ENCODE results near the gene IFITM1.

DNA sequence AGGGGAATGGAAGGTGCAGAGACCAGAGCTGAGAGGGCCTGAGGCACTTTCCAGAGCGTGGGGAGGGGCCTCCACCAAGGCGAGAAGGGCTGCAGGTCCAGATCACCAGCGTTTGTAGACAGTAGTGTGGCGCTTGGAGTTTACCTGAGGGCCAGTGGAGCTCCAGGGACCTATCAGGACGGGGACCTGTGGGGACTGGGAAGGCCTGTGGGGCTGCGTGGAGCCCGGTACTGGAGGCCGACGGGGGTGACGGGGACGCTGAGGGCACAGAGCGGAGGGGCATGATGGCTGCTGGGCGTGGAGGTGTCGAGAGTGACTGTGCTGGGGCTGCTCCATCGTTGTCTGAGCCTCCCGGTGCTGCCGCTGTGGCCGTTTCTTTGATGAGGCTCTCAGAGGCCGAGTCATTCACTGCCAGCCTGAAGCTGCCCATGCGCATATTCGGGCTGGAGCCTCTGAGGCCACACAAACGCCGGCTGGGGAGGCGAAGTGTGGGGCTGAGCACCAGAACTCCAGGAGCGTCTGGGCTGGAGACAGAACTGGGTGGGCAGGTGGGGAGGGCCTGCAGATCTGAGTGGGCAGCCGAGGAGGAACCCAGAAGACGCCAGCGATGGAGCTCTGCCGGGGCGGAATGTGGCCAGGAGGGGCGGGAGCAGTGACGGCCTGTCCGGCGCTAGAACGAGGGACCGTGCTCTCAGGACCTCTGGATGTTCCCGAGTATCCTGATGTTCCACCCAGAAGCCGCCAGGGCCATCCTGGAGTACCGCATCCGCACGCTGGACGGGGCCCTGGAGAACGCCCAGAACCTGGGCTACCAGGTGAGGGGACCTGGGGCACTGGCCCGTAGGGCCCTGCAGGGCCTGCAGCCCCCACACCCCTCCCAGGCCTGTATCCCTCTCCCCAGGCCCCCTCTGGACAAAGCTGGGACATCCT is 22.3 kb upstream of the IFITM1 start:
- TF ChIP-seq, protein P1, sequence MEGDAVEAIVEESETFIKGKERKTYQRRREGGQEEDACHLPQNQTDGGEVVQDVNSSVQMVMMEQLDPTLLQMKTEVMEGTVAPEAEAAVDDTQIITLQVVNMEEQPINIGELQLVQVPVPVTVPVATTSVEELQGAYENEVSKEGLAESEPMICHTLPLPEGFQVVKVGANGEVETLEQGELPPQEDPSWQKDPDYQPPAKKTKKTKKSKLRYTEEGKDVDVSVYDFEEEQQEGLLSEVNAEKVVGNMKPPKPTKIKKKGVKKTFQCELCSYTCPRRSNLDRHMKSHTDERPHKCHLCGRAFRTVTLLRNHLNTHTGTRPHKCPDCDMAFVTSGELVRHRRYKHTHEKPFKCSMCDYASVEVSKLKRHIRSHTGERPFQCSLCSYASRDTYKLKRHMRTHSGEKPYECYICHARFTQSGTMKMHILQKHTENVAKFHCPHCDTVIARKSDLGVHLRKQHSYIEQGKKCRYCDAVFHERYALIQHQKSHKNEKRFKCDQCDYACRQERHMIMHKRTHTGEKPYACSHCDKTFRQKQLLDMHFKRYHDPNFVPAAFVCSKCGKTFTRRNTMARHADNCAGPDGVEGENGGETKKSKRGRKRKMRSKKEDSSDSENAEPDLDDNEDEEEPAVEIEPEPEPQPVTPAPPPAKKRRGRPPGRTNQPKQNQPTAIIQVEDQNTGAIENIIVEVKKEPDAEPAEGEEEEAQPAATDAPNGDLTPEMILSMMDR (CRISPR knock-in tag; IDR thresholded peaks at IDR 0.05) = no peak
- TF ChIP-seq, protein P2, sequence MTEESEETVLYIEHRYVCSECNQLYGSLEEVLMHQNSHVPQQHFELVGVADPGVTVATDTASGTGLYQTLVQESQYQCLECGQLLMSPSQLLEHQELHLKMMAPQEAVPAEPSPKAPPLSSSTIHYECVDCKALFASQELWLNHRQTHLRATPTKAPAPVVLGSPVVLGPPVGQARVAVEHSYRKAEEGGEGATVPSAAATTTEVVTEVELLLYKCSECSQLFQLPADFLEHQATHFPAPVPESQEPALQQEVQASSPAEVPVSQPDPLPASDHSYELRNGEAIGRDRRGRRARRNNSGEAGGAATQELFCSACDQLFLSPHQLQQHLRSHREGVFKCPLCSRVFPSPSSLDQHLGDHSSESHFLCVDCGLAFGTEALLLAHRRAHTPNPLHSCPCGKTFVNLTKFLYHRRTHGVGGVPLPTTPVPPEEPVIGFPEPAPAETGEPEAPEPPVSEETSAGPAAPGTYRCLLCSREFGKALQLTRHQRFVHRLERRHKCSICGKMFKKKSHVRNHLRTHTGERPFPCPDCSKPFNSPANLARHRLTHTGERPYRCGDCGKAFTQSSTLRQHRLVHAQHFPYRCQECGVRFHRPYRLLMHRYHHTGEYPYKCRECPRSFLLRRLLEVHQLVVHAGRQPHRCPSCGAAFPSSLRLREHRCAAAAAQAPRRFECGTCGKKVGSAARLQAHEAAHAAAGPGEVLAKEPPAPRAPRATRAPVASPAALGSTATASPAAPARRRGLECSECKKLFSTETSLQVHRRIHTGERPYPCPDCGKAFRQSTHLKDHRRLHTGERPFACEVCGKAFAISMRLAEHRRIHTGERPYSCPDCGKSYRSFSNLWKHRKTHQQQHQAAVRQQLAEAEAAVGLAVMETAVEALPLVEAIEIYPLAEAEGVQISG (CRISPR knock-in tag; IDR thresholded peaks at IDR 0.05) = no peak
